ENCODE results near the gene ASPM. TPM values are rescaled to one million over a fixed set of nuclear protein-coding genes. Genes with fewer than 3 reads are reported as not detected.

ASPM gene
- total RNA-seq, 4 donors from 2014 or later = 0.33 to 5.1 (median 2.7) TPM

DNA sequence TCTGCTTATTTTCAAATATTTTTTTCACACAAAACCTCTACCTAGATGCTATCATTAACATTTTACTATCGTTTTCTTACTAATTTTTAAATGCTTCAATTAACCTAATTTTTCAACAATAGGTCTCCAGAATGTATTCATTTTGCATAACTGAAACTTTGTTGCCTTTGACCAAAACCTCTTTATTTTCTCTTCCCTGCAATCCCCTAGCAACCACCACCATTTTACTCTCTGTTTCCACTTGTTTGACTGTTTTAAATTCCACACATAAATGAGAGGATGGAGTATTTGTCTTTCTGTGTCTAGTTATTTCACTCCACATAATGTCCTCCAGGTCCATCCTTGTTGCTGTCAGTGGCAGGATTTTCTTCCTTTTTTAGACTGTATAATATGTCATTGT, 69.9 kb downstream of the ASPM start:
- TF ChIP-seq, protein P1, sequence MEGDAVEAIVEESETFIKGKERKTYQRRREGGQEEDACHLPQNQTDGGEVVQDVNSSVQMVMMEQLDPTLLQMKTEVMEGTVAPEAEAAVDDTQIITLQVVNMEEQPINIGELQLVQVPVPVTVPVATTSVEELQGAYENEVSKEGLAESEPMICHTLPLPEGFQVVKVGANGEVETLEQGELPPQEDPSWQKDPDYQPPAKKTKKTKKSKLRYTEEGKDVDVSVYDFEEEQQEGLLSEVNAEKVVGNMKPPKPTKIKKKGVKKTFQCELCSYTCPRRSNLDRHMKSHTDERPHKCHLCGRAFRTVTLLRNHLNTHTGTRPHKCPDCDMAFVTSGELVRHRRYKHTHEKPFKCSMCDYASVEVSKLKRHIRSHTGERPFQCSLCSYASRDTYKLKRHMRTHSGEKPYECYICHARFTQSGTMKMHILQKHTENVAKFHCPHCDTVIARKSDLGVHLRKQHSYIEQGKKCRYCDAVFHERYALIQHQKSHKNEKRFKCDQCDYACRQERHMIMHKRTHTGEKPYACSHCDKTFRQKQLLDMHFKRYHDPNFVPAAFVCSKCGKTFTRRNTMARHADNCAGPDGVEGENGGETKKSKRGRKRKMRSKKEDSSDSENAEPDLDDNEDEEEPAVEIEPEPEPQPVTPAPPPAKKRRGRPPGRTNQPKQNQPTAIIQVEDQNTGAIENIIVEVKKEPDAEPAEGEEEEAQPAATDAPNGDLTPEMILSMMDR (IDR thresholded peaks at IDR 0.05; ENCODE audit: low read depth) = no peak

DNA sequence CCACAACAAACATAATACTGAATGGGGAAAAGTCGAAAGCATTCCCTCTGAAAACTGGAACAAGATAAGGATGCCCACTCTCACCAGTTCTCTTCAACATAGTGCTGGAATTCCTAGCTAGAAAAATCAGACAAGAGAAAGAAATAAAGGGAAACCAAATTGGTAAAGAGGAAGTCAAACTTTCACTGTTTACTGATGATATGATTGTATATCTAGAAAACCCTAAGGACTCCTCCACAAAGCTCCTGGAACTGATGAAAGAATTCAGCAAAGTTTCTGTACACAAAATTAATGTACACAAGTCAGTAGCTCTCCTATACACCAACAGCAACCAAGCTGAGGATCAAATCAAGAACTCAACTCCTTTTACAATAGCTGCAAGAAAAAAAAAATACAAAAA, 72.5 kb downstream of the ASPM start:
- TF ChIP-seq, protein P1 (IDR thresholded peaks at IDR 0.05; ENCODE audit: low read depth) = no peak

DNA sequence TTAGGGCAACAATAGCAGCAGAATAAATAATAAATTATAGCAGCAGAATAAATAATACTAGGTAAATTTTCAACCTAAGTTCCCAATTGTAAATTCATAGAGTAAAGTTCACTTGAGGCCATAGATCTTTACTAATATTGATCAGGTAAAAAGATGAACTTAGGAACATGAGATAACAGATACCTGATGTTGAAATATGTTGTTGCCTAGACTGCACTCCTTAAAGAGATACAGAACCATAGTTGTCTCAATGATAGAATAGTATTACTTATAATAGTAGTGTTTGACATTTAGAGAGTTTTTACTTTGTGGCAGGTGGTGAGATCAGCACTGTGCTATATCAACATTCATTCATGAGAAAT, 79.0 kb downstream of the ASPM start:
- TF ChIP-seq, protein P1 (IDR thresholded peaks at IDR 0.05; ENCODE audit: low read depth) = no peak

DNA sequence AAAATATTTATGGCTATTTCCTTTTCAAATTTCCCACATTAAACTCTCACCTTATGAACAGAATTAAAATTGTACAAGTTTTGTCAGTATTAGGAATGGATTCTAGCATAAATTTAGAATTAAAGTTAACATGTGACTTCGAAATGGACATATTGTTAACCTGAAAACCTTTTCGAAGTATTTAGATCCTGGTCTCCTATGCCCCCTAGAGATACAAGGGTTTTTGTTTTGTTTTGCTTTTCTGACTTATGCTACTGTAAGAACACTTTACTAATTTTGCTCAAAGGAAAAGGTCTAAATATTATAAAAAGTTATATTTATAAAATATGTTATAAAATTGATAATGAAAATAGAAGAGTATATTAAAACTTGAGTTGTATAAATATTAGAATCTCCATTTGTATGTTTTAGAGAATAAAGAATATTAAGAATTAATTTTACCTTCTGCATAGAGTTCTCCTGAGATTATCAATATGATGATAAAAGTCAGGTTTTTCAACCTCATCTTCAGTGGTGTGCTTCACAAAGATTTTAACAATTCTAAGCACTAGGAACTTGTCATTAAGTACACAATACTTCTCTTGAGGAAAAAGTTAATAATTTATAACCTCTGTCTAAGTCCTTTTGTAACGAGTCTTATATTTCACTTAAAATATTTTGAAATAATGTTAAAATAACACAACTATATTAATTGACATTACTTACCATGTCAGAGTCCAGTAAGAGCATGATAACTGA, 79.6 kb downstream of the ASPM start, which contains the start of gene F13B:
TSS of gene F13B (minus strand) at position 542 of the 738 bp plus-strand sequence. CDS start at position 505, 37 bp downstream.
- TF ChIP-seq, protein P1 (IDR thresholded peaks at IDR 0.05; ENCODE audit: low read depth) = no peak

DNA sequence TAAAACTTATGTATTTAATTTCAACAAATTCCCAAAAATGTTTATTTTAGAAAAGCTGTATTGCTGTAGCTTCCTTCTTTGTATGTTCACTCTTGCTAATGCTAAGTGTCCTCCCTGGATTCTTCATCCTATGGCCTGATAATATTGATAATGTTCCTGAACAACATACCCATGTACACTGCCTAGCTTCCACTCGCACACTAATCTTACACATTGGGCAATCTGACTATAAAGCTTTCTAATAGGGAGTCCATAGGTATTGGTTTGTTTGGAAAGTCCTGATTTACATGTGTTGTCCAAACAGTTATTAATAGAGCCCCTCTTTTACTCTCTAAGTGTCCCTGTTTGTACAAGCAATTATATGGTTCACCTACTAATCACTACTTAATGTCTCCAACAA, 80.2 kb downstream of the ASPM start:
- TF ChIP-seq, protein P1 (IDR thresholded peaks at IDR 0.05; ENCODE audit: low read depth) = no peak

DNA sequence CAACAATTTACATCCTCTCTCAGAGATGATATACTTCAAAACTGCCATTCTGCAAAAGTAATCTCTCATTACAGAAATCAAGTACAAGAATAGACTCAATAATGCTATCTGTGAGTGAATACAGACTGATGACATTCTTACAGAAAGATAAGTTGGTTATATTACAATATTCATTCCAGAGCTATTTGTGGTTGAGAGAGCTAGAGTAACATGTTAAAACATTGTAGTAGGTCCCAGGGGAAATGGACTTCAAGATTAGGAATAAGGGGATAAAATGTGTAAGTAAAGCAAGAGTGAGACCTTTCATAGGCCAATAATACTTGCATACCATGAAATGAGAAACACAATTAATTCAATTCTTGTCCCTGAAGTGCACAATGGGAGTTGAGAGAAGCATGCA, 80.9 kb downstream of the ASPM start:
- TF ChIP-seq, protein P1 (IDR thresholded peaks at IDR 0.05; ENCODE audit: low read depth) = no peak

DNA sequence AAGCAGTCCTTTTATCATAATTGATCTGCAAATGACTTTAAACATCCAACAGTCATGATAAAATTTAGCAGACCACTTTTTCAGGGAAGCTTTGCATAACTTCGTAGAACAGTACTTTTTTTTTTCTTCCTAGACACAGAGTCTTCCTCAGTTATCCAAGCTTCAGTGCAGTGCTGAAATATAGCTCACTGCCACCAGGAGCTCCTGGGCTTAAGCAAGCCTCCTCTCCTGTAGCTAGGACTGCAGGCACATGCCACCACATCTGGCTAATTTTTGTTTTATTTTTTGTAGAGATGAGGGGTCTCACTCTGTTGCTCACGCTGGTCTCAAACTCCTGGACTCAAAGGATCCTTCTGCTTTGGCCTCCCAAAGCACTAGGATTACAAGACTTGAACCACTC, 83.3 kb downstream of the ASPM start:
- TF ChIP-seq, protein P1 (IDR thresholded peaks at IDR 0.05; ENCODE audit: low read depth) = no peak

All from subcutaneous adipose tissue (tissue), 4 donors.